Measurements from ENCODE around the gene ATP5ME.
"Not testable (repeated sequence)": the region's sequence is repeated elsewhere in the genome, so short reads cannot be mapped to it uniquely, and the experiment has no call there.

ATP5ME gene

DNA sequence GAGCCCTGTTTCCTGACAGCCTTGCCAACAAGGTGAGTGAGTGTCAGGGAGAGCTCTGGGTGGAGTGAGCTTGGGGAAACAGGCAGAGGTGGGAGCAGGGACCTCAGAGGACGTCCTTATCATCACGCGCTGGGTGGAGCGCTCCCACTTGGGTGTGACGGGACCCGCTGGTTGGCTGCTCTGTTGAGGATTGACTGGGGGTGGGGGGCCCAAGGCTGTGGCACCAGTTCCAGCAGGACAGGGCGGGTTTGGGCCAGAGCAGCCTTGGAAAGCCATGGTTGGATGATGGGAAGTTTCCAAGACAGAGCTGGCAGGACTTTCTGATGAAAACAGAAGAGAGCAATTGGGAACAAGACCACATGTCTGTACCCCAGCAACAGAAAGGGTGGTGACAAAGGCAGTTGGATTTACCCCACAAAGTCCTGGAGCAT, 28.6 kb upstream of the ATP5ME start:
- Histone ChIP-seq H3K4me3 (ENCODE audit: insufficient read depth, low read length, poor library complexity, severe bottlenecking) (no peak overlapping the region), H3K9me3 (ENCODE audit: insufficient read depth, low read length) (no peaks in the 10 kb centered on the region), H3K36me3 (ENCODE audit: low read length) (no peaks in the 10 kb centered on the region), H3K27ac (ENCODE audit: low read depth, low read length) (no peak overlapping the region), H3K9ac (ENCODE audit: low read length) (no peak overlapping the region), H2AFZ (ENCODE audit: low read depth, low read length, severe bottlenecking) (no peak overlapping the region), H3K27me3 (ENCODE audit: low read length) (no peaks in the 10 kb centered on the region), H3K79me2 (ENCODE audit: insufficient read depth, low read length) (peaks cover 18% of the 10 kb centered on the region), H3F3A (ENCODE audit: insufficient read depth) (peaks cover 24% of the 10 kb centered on the region), H4K20me1 (ENCODE audit: low read depth, low read length) (no peaks in the 10 kb centered on the region), H3K9me2 (replicated peaks; ENCODE audit: insufficient read depth, low read length) (no peaks in the 10 kb centered on the region), H3K4me2 (ENCODE audit: low read depth, low read length, poor library complexity, severe bottlenecking) (no peak overlapping the region)
- no peak for TF ChIP-seq EZH2phosphoT487 (conservative IDR thresholded peaks at IDR 0.05; ENCODE audit: low read length)
- TF ChIP-seq, protein P1, sequence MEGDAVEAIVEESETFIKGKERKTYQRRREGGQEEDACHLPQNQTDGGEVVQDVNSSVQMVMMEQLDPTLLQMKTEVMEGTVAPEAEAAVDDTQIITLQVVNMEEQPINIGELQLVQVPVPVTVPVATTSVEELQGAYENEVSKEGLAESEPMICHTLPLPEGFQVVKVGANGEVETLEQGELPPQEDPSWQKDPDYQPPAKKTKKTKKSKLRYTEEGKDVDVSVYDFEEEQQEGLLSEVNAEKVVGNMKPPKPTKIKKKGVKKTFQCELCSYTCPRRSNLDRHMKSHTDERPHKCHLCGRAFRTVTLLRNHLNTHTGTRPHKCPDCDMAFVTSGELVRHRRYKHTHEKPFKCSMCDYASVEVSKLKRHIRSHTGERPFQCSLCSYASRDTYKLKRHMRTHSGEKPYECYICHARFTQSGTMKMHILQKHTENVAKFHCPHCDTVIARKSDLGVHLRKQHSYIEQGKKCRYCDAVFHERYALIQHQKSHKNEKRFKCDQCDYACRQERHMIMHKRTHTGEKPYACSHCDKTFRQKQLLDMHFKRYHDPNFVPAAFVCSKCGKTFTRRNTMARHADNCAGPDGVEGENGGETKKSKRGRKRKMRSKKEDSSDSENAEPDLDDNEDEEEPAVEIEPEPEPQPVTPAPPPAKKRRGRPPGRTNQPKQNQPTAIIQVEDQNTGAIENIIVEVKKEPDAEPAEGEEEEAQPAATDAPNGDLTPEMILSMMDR (IDR thresholded peaks at IDR 0.05; ENCODE audit: insufficient read depth, low read length, poor library complexity, severe bottlenecking), result no peak

DNA sequence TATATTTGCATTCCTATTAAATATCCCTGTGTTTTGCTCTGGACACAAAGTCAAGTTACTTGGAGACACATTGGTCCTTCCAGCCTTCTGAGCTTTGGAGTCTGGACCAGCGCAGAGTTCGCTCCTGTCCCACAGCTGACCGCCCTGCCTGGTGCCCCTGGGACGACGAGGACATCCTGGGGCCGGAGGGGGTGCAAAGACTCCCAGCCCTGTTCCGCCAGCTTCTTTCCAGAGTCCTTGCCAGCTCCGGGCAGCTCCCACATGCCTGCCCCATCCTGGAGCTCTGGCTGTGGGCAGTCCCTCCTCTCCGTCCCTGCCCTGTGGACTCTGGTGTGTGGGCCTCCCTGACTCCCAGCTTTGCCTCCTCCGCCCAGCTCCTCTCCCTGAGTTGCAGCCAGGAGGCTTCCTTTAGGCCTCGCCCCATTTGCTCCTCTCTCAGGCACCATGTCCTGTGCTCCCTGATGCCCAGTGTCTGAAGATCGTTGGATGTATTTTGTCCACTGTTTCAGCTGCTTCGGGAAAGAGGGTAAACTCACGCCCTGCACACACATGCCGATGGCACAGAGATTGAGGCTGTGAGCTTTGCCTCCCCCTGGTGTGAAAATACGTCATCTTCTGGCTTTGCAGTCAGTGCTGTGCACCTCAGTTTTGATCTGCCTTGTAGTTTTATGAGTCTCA, 26.6 kb upstream of the ATP5ME start:
- H3K9me3 ChIP-seq (ENCODE audit: insufficient read depth, low read length), result no peaks in the 10 kb centered on the region
- H3K79me2 ChIP-seq (ENCODE audit: insufficient read depth, low read length), result peaks cover under 1% of the 10 kb centered on the region
- H3K27ac ChIP-seq (ENCODE audit: low read depth, low read length), result peak overlapping the region; percentile 80; the same call in 1 of the 2 replicates
- H3F3A ChIP-seq (ENCODE audit: insufficient read depth), result peaks cover 29% of the 10 kb centered on the region
- H3K36me3 ChIP-seq (ENCODE audit: low read length), result no peaks in the 10 kb centered on the region
- H3K9me2 ChIP-seq (replicated peaks; ENCODE audit: insufficient read depth, low read length), result no peaks in the 10 kb centered on the region
- no peak overlapping the region for H3K4me2 ChIP-seq (ENCODE audit: low read depth, low read length, poor library complexity, severe bottlenecking)
- no peak overlapping the region for H3K9ac ChIP-seq (ENCODE audit: low read length)
- TF ChIP-seq, protein P1 (IDR thresholded peaks at IDR 0.05; ENCODE audit: insufficient read depth, low read length, poor library complexity, severe bottlenecking), result no peak
- TF ChIP-seq EZH2phosphoT487 (conservative IDR thresholded peaks at IDR 0.05; ENCODE audit: low read length), result no peak
- H3K27me3 ChIP-seq (ENCODE audit: low read length), result no peaks in the 10 kb centered on the region
- H3K4me3 ChIP-seq (ENCODE audit: insufficient read depth, low read length, poor library complexity, severe bottlenecking), result no peak overlapping the region
- no peak overlapping the region for H2AFZ ChIP-seq (ENCODE audit: low read depth, low read length, severe bottlenecking)
- H4K20me1 ChIP-seq (ENCODE audit: low read depth, low read length), result no peaks in the 10 kb centered on the region

DNA sequence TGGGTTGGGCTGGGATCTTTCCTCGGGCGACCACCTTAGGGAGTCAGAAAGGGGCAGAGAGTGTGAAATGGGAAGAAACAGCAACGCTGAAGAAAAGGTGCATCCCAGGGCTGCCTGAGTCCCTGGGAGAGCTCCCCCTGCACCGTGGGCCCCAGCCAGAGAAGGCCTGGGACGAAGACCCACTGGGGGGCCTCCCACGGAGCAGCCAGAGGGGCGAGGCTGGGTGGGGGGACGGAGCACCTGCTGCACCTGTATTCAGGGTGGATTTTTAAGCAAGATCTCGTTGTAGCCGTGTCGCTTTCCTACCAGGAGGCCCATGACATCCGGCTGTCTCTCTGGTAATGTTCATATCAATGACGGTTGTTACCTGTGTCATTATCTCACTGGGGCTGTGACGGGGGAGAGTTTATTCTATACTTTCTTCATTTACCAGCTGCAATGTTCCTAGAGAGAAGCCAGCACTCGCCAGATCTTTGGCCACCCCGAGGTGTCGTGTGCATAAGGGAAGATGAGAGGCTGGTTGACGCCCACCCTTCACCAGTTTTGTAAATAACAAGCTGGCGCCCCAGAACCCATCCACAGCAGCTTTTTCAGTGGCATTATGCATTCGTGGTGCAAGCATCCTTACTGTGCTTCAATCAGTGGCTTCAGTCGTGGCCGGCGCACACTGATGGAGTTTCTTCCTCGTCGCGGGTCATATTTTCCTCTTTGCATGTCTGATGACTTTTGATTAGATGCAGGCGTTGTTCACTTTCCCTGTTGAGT, 25.9 kb upstream of the ATP5ME start:
- Histone ChIP-seq H3K36me3 (ENCODE audit: low read length) (no peaks in the 10 kb centered on the region), H3K27ac (ENCODE audit: low read depth, low read length) (peak overlapping the region; percentile 80), H3K4me2 (ENCODE audit: low read depth, low read length, poor library complexity, severe bottlenecking) (peak overlapping the region; percentile 53), H3K9me2 (replicated peaks; ENCODE audit: insufficient read depth, low read length) (no peaks in the 10 kb centered on the region), H4K20me1 (ENCODE audit: low read depth, low read length) (no peaks in the 10 kb centered on the region), H3F3A (ENCODE audit: insufficient read depth) (peaks cover 29% of the 10 kb centered on the region), H2AFZ (ENCODE audit: low read depth, low read length, severe bottlenecking) (no peak overlapping the region), H3K4me3 (ENCODE audit: insufficient read depth, low read length, poor library complexity, severe bottlenecking) (peak overlapping the region; percentile 12), H3K9me3 (ENCODE audit: insufficient read depth, low read length) (no peaks in the 10 kb centered on the region), H3K79me2 (ENCODE audit: insufficient read depth, low read length) (no peaks in the 10 kb centered on the region), H3K9ac (ENCODE audit: low read length) (peak overlapping the region; percentile 33; the same call in 1 of the 2 replicates), H3K27me3 (ENCODE audit: low read length) (no peaks in the 10 kb centered on the region)
- TF ChIP-seq EZH2phosphoT487 (conservative IDR thresholded peaks at IDR 0.05; ENCODE audit: low read length), result no peak
- TF ChIP-seq, protein P1 (IDR thresholded peaks at IDR 0.05; ENCODE audit: insufficient read depth, low read length, poor library complexity, severe bottlenecking), result no peak

DNA sequence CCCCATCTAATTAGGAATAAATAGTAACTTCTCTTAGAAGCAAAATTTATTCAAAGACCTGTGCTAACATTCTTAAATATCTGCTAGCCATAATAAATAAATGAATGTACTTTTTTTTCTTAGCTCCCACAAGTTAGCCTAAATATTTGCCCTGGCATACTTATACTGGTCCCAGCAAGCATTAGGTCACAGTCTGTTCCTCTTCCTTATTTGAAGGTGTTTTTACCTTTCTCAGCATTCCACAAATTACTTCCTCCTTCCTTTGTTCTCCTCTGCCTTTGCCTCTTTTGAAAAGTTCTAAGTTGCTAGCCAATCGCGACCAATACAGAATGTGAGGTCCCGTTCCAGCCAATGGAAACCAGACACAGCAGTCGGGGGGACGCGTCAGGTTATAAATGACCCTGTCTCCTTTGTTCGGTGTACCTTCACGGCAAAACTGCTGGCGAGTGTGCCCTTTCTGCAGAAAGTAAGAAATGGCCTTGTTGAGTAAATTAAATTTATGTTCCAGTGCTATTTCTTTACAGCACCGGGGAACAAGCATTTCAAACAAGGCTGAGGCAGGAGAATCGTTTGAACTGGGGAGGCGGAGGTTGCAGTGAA, 20.4 kb upstream of the ATP5ME start:
- not testable (repeated sequence) for H3K36me3 ChIP-seq (ENCODE audit: low read length); H3K27me3 ChIP-seq (ENCODE audit: low read length); H3K27ac ChIP-seq (ENCODE audit: low read depth, low read length); H3K79me2 ChIP-seq (ENCODE audit: insufficient read depth, low read length); H3K9me2 ChIP-seq (replicated peaks; ENCODE audit: insufficient read depth, low read length); H3K4me2 ChIP-seq (ENCODE audit: low read depth, low read length, poor library complexity, severe bottlenecking); H3K4me3 ChIP-seq (ENCODE audit: insufficient read depth, low read length, poor library complexity, severe bottlenecking); H2AFZ ChIP-seq (ENCODE audit: low read depth, low read length, severe bottlenecking); H4K20me1 ChIP-seq (ENCODE audit: low read depth, low read length); H3K9ac ChIP-seq (ENCODE audit: low read length); H3K9me3 ChIP-seq (ENCODE audit: insufficient read depth, low read length)
- H3F3A ChIP-seq (ENCODE audit: insufficient read depth), result peaks cover 14% of the 10 kb centered on the region

Measured in SU-DHL-6 (cell line).